ENCODE results near the gene CLK1. TPM values are rescaled to one million over a fixed set of nuclear protein-coding genes. Genes with fewer than 3 reads are reported as not detected.

The CLK1 gene
- total RNA-seq: 100 to 1,000 TPM; 167 to 197 TPM
- 100 to 1,000 TPM in 1 of 2 donors, 10 to 100 TPM in 1; 89.3 to 361 TPM for polyA plus RNA-seq
- long read RNA-seq, donor 1, transcript CLK1-201 (13 exons, 1,888 nt): major isoform, 45 of 80 reads
- long read RNA-seq, donor 1, transcript CLK1-204 (12 exons, 1,682 nt): minor isoform, 22 of 80 reads
- long read RNA-seq, donor 1, partial matches to known transcripts: 5 of 80 reads
- long read RNA-seq, donor 1, other reads (novel, unspliced or antisense): 5 of 80 reads
- long read RNA-seq, donor 2, transcript CLK1-201 (13 exons, 1,888 nt): minor isoform, 6 of 29 reads
- long read RNA-seq, donor 2, transcript CLK1-210 (11 exons, 3,208 nt): major isoform, 10 of 29 reads
- long read RNA-seq, donor 2, partial matches to known transcripts: 7 of 29 reads
- long read RNA-seq, donor 2, other reads (novel, unspliced or antisense): 2 of 29 reads

GRCh38 chr2:200864176-200865034 is at the start of gene CLK1:
CLK1 (minus strand) TSS chr2:200864658; CDS start chr2:200861862, 2,796 bp downstream.
- ATAC-seq (ENCODE audit: low FRiP score): peak; percentile 96

GRCh38 chr2:200913654-200914053 is 49.2 kb upstream of the CLK1 start:
- no peak overlapping the region for H3K27ac ChIP-seq (ENCODE audit: low read depth in 1 of 2, low read length in 2 of 2)
- no peak for ATAC-seq (ENCODE audit: low FRiP score)
- H3K36me3 ChIP-seq (ENCODE audit: control insufficient read depth in 1 of 2, insufficient read depth in 2 of 2, low read length in 1 of 2): peaks cover 3 to 5% of the 10 kb centered on the region in 2 donors
- intact Hi-C loops (cut with DNase I): loop anchor here in 1 of 2 donors (5.0 kb wide), 1 partner anchor 144 kb away; no protein-coding TSS in a partner anchor
- no peaks in the 10 kb centered on the region for H3K9me3 ChIP-seq (ENCODE audit: control insufficient read depth, low read length)
- no peaks in the 10 kb centered on the region for H3K27me3 ChIP-seq (ENCODE audit: control insufficient read depth in 1 of 2, insufficient read depth in 2 of 2, low read length in 1 of 2)
- DNase-seq: no peak
- H3K4me3 ChIP-seq (ENCODE audit: low read length in 2 of 2): no peak overlapping the region
- no peaks in the 10 kb centered on the region for H3K4me1 ChIP-seq (ENCODE audit: control insufficient read depth in 1 of 2, insufficient read depth in 2 of 2, low read length in 2 of 2)

More at GRCh38 chr2:200864176-200865034, at the start of gene CLK1:
- Histone ChIP-seq H3K36me3 (ENCODE audit: control insufficient read depth in 1 of 2, insufficient read depth in 2 of 2, low read length in 1 of 2) (no peaks in the 10 kb centered on the region), H3K27me3 (ENCODE audit: control insufficient read depth in 1 of 2, insufficient read depth in 2 of 2, low read length in 1 of 2) (no peaks in the 10 kb centered on the region), H3K9me3 (ENCODE audit: control insufficient read depth, low read length) (no peaks in the 10 kb centered on the region), H3K4me3 (ENCODE audit: low read length in 2 of 2) (peak within 1 kb of the TSS; percentile 80 to 95), H3K27ac (ENCODE audit: low read depth in 1 of 2, low read length in 2 of 2) (peak within 1 kb of the TSS; percentile 99 to 100), H3K4me1 (ENCODE audit: control insufficient read depth in 1 of 2, insufficient read depth in 2 of 2, low read length in 2 of 2) (no peaks in the 10 kb centered on the region)
- WGBS, 2 donors: 1% methylated on average over 84 to 89 of the region's 89 CpGs
- intact Hi-C loops (cut with DNase I): loop anchor here (5.0 kb wide), 2 partner anchors 52 to 152 kb away; partner anchors contain the start of gene BZW1 (in 2 of the 2)
- DNase-seq: peak; percentile 99 to 100

- intact Hi-C loops (cut with DNase I): loop anchor here (5.0 kb wide), 2 partner anchors 147 to 267 kb away; no protein-coding TSS in a partner anchor
- Histone ChIP-seq H3K4me1 (ENCODE audit: control insufficient read depth in 1 of 2, insufficient read depth in 2 of 2, low read length in 2 of 2) (no peaks in the 10 kb centered on the region), H3K27me3 (ENCODE audit: control insufficient read depth in 1 of 2, insufficient read depth in 2 of 2, low read length in 1 of 2) (no peaks in the 10 kb centered on the region), H3K36me3 (ENCODE audit: control insufficient read depth in 1 of 2, insufficient read depth in 2 of 2, low read length in 1 of 2) (peaks cover 1 to 3% of the 10 kb centered on the region in 2 donors), H3K4me3 (ENCODE audit: low read length in 2 of 2) (no peak overlapping the region), H3K9me3 (ENCODE audit: control insufficient read depth, low read length) (no peaks in the 10 kb centered on the region), H3K27ac (ENCODE audit: low read depth in 1 of 2, low read length in 2 of 2) (no peak overlapping the region)
- 79 to 84% methylated on average over 4 of the region's 4 CpGs for WGBS, 2 donors
- ATAC-seq (ENCODE audit: low FRiP score): no peak
- no peak for DNase-seq
Observed at GRCh38 chr2:200909958-200910357, 45.5 kb upstream of the CLK1 start.

GRCh38 chr2:200905618-200906296 is 41.3 kb upstream of the CLK1 start:
- H3K4me3 ChIP-seq (ENCODE audit: low read length in 2 of 2): no peak overlapping the region
- ATAC-seq (ENCODE audit: low FRiP score) (peak; percentile 80), DNase-seq (peak; percentile 79 to 86)
- H3K4me1 ChIP-seq (ENCODE audit: control insufficient read depth in 1 of 2, insufficient read depth in 2 of 2, low read length in 2 of 2): no peaks in the 10 kb centered on the region
- H3K27me3 ChIP-seq (ENCODE audit: control insufficient read depth in 1 of 2, insufficient read depth in 2 of 2, low read length in 1 of 2): no peaks in the 10 kb centered on the region
- intact Hi-C loops (cut with DNase I): loop anchor here in 1 of 2 donors (5.0 kb wide), 1 partner anchor 272 kb away; no protein-coding TSS in a partner anchor
- no peak overlapping the region for H3K27ac ChIP-seq (ENCODE audit: low read depth in 1 of 2, low read length in 2 of 2)
- H3K9me3 ChIP-seq (ENCODE audit: control insufficient read depth, low read length): no peaks in the 10 kb centered on the region
- H3K36me3 ChIP-seq (ENCODE audit: control insufficient read depth in 1 of 2, insufficient read depth in 2 of 2, low read length in 1 of 2): peaks cover 0 to 4% of the 10 kb centered on the region in 2 donors
- WGBS, 2 donors: 47 to 50% methylated on average over 2 of the region's 2 CpGs

GRCh38 chr2:200901459-200902072 is 37.1 kb upstream of the CLK1 start:
- peak; percentile 80 for ATAC-seq (ENCODE audit: low FRiP score)
- intact Hi-C loops (cut with DNase I): loop anchor here (5.0 kb wide), 3 partner anchors 166 to 276 kb away; partner anchors contain the start of genes HYCC2 (in 1 of the 2) and NDUFB3 (in 1 of the 2)
- Histone ChIP-seq H3K27ac (ENCODE audit: low read depth in 1 of 2, low read length in 2 of 2) (no peak overlapping the region), H3K4me3 (ENCODE audit: low read length in 2 of 2) (no peak overlapping the region), H3K27me3 (ENCODE audit: control insufficient read depth in 1 of 2, insufficient read depth in 2 of 2, low read length in 1 of 2) (no peaks in the 10 kb centered on the region), H3K4me1 (ENCODE audit: control insufficient read depth in 1 of 2, insufficient read depth in 2 of 2, low read length in 2 of 2) (no peaks in the 10 kb centered on the region), H3K36me3 (ENCODE audit: control insufficient read depth in 1 of 2, insufficient read depth in 2 of 2, low read length in 1 of 2) (peaks cover 3% of the 10 kb centered on the region in 2 donors), H3K9me3 (ENCODE audit: control insufficient read depth, low read length) (no peaks in the 10 kb centered on the region)
- peak in 1 of 2 donors; percentile 67 for DNase-seq
- WGBS, 2 donors: 5 to 12% methylated on average over 4 of the region's 4 CpGs

- DNase-seq (no peak), ATAC-seq (ENCODE audit: low FRiP score) (no peak)
- Histone ChIP-seq H3K4me3 (ENCODE audit: low read length in 2 of 2) (no peak overlapping the region), H3K4me1 (ENCODE audit: control insufficient read depth in 1 of 2, insufficient read depth in 2 of 2, low read length in 2 of 2) (no peaks in the 10 kb centered on the region), H3K36me3 (ENCODE audit: control insufficient read depth in 1 of 2, insufficient read depth in 2 of 2, low read length in 1 of 2) (peaks cover 3 to 6% of the 10 kb centered on the region in 2 donors), H3K27me3 (ENCODE audit: control insufficient read depth in 1 of 2, insufficient read depth in 2 of 2, low read length in 1 of 2) (no peaks in the 10 kb centered on the region), H3K9me3 (ENCODE audit: control insufficient read depth, low read length) (no peaks in the 10 kb centered on the region), H3K27ac (ENCODE audit: low read depth in 1 of 2, low read length in 2 of 2) (no peak overlapping the region)
- intact Hi-C loops (cut with DNase I): no loop called here
Observed at GRCh38 chr2:200899482-200899881, 35.0 kb upstream of the CLK1 start.

- DNase-seq (peak; percentile 98 to 99), ATAC-seq (ENCODE audit: low FRiP score) (peak; percentile 97)
- H3K27ac ChIP-seq (ENCODE audit: low read depth in 1 of 2, low read length in 2 of 2): peak within 1 kb of the TSS; percentile 36 to 98
- H3K9me3 ChIP-seq (ENCODE audit: control insufficient read depth, low read length): no peaks in the 10 kb centered on the region
- peak within 1 kb of the TSS; percentile 81 to 93 for H3K4me3 ChIP-seq (ENCODE audit: low read length in 2 of 2)
- no peaks in the 10 kb centered on the region for H3K27me3 ChIP-seq (ENCODE audit: control insufficient read depth in 1 of 2, insufficient read depth in 2 of 2, low read length in 1 of 2)
- peaks cover 0 to 2% of the 10 kb centered on the region in 2 donors for H3K4me1 ChIP-seq (ENCODE audit: control insufficient read depth in 1 of 2, insufficient read depth in 2 of 2, low read length in 2 of 2)
- 0% methylated on average over 50 of the region's 50 CpGs for WGBS, 2 donors
- H3K36me3 ChIP-seq (ENCODE audit: control insufficient read depth in 1 of 2, insufficient read depth in 2 of 2, low read length in 1 of 2): peaks cover 0 to 4% of the 10 kb centered on the region in 2 donors
- intact Hi-C loops (cut with DNase I): loop anchor here in 1 of 2 donors (1.0 kb wide), 1 partner anchor 176 kb away; no protein-coding TSS in a partner anchor
Observed at GRCh38 chr2:200888704-200889625, 24.5 kb upstream of the CLK1 start, which contains the start of the genes NIF3L1 and PPIL3. NIF3L1 (plus strand) TSS chr2:200889371; CDS start chr2:200891944, 2,573 bp downstream. PPIL3 (minus strand) TSS chr2:200889077; CDS start chr2:200887615, 1,462 bp downstream.
